Activated CD8-positive, alpha-beta T cell treated with anti-CD3 and anti-CD28 coated beads for 36 hours (primary cell): ENCODE results near the gene FRAT2. TPM values are rescaled to one million over a fixed set of nuclear protein-coding genes. Genes with fewer than 3 reads are reported as not detected.

Experiments
- ATAC-seq: fragments of 200-7000 bp; cut with Tn5 transposase; one replicate; pipeline ENCODE4 v1.10.0; 2021; ENCODE audit warnings: mild to moderate bottlenecking, moderate library complexity
- CTCF ChIA-PET: fragments of 350-600 bp; sonication (Branson Sonifier 250); formaldehyde crosslinking; loops from one replicate; lab custom pipeline; 2021; ENCODE audit warnings: antibody characterized with exemption; lab: Charles Lee
- POLR2A ChIA-PET: fragments of 350-600 bp; sonication (Branson Sonifier 250); formaldehyde crosslinking; loops from one replicate; lab custom pipeline; 2021; ENCODE audit warnings: antibody characterized with exemption; lab: Charles Lee
- DNase-seq: peaks from one replicate; pipeline ENCODE4 v3.0.0-alpha.2; 2020
- H3K27ac Mint-ChIP-seq: one replicate; pipeline ENCODE4 v1.8.0; 2021; ENCODE audit warnings: mild to moderate bottlenecking, mixed read lengths
- H3K27me3 Mint-ChIP-seq: one replicate; pipeline ENCODE4 v1.8.0; 2021; ENCODE audit warnings: mixed read lengths
- H3K36me3 Mint-ChIP-seq: one replicate; pipeline ENCODE4 v1.8.0; 2021; ENCODE audit warnings: low read depth, mixed read lengths
- H3K4me1 Mint-ChIP-seq: one replicate; pipeline ENCODE4 v1.8.0; 2021; ENCODE audit warnings: low read depth, mixed read lengths
- H3K4me3 Mint-ChIP-seq: one replicate; pipeline ENCODE4 v1.8.0; 2021; ENCODE audit warnings: mild to moderate bottlenecking, moderate library complexity, mixed read lengths
- H3K9me3 Mint-ChIP-seq: one replicate; pipeline ENCODE4 v1.8.0; 2021; ENCODE audit warnings: mixed read lengths
- CTCF ChIP-seq: fragments of 200-600 bp; IDR thresholded peaks from one replicate; pipeline ENCODE4 v1.8.0; 2022; ENCODE audit warnings: antibody characterized with exemption, mild to moderate bottlenecking
- intact Hi-C: fragments of 100-400 bp; cut with micrococcal nuclease; formaldehyde crosslinking; loops from one replicate; pipeline ENCODE4 v1.10.0; 2022
- total RNA-seq, 2 experiments: library from RNA; stranded (reverse); gene quantifications; one replicate each; pipeline ENCODE4 v1.2.3, GENCODE V29; 2021

Gene FRAT2
- total RNA-seq, 2 experiments from 2014 or later = 5.6 to 6.4 TPM

- Mint-ChIP-seq H3K27me3 (peaks cover 2% of the 10 kb centered on the region), H3K36me3 (no peaks in the 10 kb centered on the region), H3K4me3 (peak overlapping the region; percentile 83), H3K4me1 (peaks cover 21% of the 10 kb centered on the region), H3K9me3 (no peaks in the 10 kb centered on the region), H3K27ac (peak overlapping the region; percentile 82)
- ChIA-PET POLR2A (interaction anchor here (0.6 to 2.6 kb wide), 9 partner anchors 11 to 733 kb away, joined by 3 to 82 read pairs (median 3); partner anchors contain the start of genes ARHGAP19, FRAT2 and TM9SF3), CTCF (interaction anchor here (1.1 to 3.5 kb wide), 5 partner anchors 11 to 283 kb away, joined by 3 to 38 read pairs (median 4); partner anchors contain the start of gene FRAT2)
- DNase-seq (peak; percentile 76), ATAC-seq (peak; percentile 67)
- no peak for TF ChIP-seq CTCF
- intact Hi-C loops = no loop called here
These were observed 14.7 kb downstream of the FRAT2 start for GRCh38 chr10:97319671-97320479.

GRCh38 chr10:97318772-97319651 lies 15.5 kb downstream of the FRAT2 start, which contains the start of gene FRAT1:
Gene FRAT1 (plus strand): TSS chr10:97319271. CDS start chr10:97319454, 183 bp downstream.
- TF ChIP-seq CTCF = no peak
- Mint-ChIP-seq H3K27ac (peak within 1 kb of the TSS; percentile 99), H3K9me3 (no peaks in the 10 kb centered on the region), H3K4me3 (peak within 1 kb of the TSS; percentile 83), H3K36me3 (no peaks in the 10 kb centered on the region), H3K4me1 (peaks cover 21% of the 10 kb centered on the region), H3K27me3 (peaks cover 2% of the 10 kb centered on the region)
- intact Hi-C loops = no loop called here
- CTCF ChIA-PET = interaction anchor here (0.8 to 3.5 kb wide), 5 partner anchors 12 to 282 kb away, joined by 3 to 38 read pairs (median 4); partner anchors contain the start of gene FRAT2
- POLR2A ChIA-PET = interaction anchor here (0.6 to 2.6 kb wide), 11 partner anchors 9 to 732 kb away, joined by 3 to 82 read pairs (median 4); partner anchors contain the start of genes ARHGAP19, FRAT2 and TM9SF3
- DNase-seq (peak; percentile 91), ATAC-seq (peak; percentile 70)

- ATAC-seq (no peak), DNase-seq (no peak)
- peaks cover 4% of the 10 kb centered on the region for H3K4me1 Mint-ChIP-seq
- CTCF ChIA-PET = no interaction called here
- POLR2A ChIA-PET = no interaction called here
- intact Hi-C loops = no loop called here
- no peak overlapping the region for H3K27ac Mint-ChIP-seq
- no peak for TF ChIP-seq CTCF
- H3K36me3 Mint-ChIP-seq = no peaks in the 10 kb centered on the region
- no peaks in the 10 kb centered on the region for H3K9me3 Mint-ChIP-seq
- H3K27me3 Mint-ChIP-seq = no peaks in the 10 kb centered on the region
- H3K4me3 Mint-ChIP-seq = no peak overlapping the region
These were observed 19.9 kb downstream of the FRAT2 start for GRCh38 chr10:97314671-97315070.

- DNase-seq = no peak
- Mint-ChIP-seq H3K36me3 (no peaks in the 10 kb centered on the region), H3K27ac (no peak overlapping the region), H3K4me3 (no peak overlapping the region), H3K4me1 (no peaks in the 10 kb centered on the region), H3K27me3 (no peaks in the 10 kb centered on the region), H3K9me3 (no peaks in the 10 kb centered on the region)
- TF ChIP-seq CTCF = no peak
- intact Hi-C loops = no loop called here
- ATAC-seq = no peak
- ChIA-PET POLR2A (no interaction called here), CTCF (interaction anchor here (1.4 kb wide), 1 partner anchor 34 kb away, joined by 4 read pairs; no protein-coding TSS in a partner anchor)
These were observed 21.6 kb downstream of the FRAT2 start for GRCh38 chr10:97312897-97313296.
